Chondrocyte (in vitro differentiated cells): ENCODE measurements around the gene RGMB. TPM values are rescaled to one million over a fixed set of nuclear protein-coding genes. Genes with fewer than 3 reads are reported as not detected.
A peak's percentile ranks its signal among the peaks of the same experiment; 100 is the strongest.

Source experiments
- DNase-seq: peaks from one replicate; pipeline ENCODE4 v3.0.0; 2021; ENCODE audit warnings: mixed read lengths, low spot score
- H3K27ac Mint-ChIP-seq: one replicate; pipeline ENCODE4 v1.8.0; 2021; ENCODE audit warnings: mild to moderate bottlenecking, moderate library complexity, mixed read lengths; ENCODE audit not compliant: unreplicated experiment
- H3K27me3 Mint-ChIP-seq: 2 replicates; pipeline ENCODE4 v1.8.0; 2021; ENCODE audit warnings: low read depth, mixed read lengths
- H3K36me3 Mint-ChIP-seq: 2 replicates; pipeline ENCODE4 v1.8.0; 2021; ENCODE audit warnings: low read depth, mixed read lengths
- H3K4me1 Mint-ChIP-seq: 2 replicates; pipeline ENCODE4 v1.8.0; 2021; ENCODE audit warnings: low read depth, mild to moderate bottlenecking, mixed read lengths
- H3K4me3 Mint-ChIP-seq: one replicate; pipeline ENCODE4 v1.8.0; 2021; ENCODE audit warnings: mild to moderate bottlenecking, moderate library complexity, mixed read lengths; ENCODE audit not compliant: unreplicated experiment
- H3K9me3 Mint-ChIP-seq: 2 replicates; pipeline ENCODE4 v1.8.0; 2021; ENCODE audit warnings: low read depth, mixed read lengths
- total RNA-seq: library from RNA; stranded (reverse); gene quantifications from 3 replicates; pipeline ENCODE4 v1.2.1, GENCODE V29; 2021
- TF ChIP-seq, protein P1 (sequence below): fragments of 200-600 bp; sonication (generic); IDR thresholded peaks from 2 replicates; pipeline ENCODE4 v1.5.0; 2021; ENCODE audit warnings: antibody characterized with exemption, mild to moderate bottlenecking, moderate library complexity

The RGMB gene
- total RNA-seq, 1 donor from 2014 or later: 28.5 TPM

GRCh38 chr5:98769210-98769958 is 4.1 kb upstream of the RGMB start:
- TF ChIP-seq, protein P1, sequence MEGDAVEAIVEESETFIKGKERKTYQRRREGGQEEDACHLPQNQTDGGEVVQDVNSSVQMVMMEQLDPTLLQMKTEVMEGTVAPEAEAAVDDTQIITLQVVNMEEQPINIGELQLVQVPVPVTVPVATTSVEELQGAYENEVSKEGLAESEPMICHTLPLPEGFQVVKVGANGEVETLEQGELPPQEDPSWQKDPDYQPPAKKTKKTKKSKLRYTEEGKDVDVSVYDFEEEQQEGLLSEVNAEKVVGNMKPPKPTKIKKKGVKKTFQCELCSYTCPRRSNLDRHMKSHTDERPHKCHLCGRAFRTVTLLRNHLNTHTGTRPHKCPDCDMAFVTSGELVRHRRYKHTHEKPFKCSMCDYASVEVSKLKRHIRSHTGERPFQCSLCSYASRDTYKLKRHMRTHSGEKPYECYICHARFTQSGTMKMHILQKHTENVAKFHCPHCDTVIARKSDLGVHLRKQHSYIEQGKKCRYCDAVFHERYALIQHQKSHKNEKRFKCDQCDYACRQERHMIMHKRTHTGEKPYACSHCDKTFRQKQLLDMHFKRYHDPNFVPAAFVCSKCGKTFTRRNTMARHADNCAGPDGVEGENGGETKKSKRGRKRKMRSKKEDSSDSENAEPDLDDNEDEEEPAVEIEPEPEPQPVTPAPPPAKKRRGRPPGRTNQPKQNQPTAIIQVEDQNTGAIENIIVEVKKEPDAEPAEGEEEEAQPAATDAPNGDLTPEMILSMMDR: peak; percentile 85
- Mint-ChIP-seq H3K4me1 (peaks cover 36% of the 10 kb centered on the region), H3K36me3 (no peaks in the 10 kb centered on the region), H3K27me3 (no peaks in the 10 kb centered on the region), H3K27ac (peak overlapping the region; percentile 98), H3K4me3 (peak overlapping the region; percentile 99), H3K9me3 (no peaks in the 10 kb centered on the region)
- DNase-seq: no peak

GRCh38 chr5:98769959-98770208 is 3.6 kb upstream of the RGMB start:
- Mint-ChIP-seq H3K27ac (peak overlapping the region; percentile 98), H3K36me3 (no peaks in the 10 kb centered on the region), H3K4me3 (peak overlapping the region; percentile 99), H3K27me3 (no peaks in the 10 kb centered on the region), H3K4me1 (peaks cover 33% of the 10 kb centered on the region), H3K9me3 (no peaks in the 10 kb centered on the region)
- no peak for DNase-seq
- TF ChIP-seq, protein P1: no peak

DNA sequence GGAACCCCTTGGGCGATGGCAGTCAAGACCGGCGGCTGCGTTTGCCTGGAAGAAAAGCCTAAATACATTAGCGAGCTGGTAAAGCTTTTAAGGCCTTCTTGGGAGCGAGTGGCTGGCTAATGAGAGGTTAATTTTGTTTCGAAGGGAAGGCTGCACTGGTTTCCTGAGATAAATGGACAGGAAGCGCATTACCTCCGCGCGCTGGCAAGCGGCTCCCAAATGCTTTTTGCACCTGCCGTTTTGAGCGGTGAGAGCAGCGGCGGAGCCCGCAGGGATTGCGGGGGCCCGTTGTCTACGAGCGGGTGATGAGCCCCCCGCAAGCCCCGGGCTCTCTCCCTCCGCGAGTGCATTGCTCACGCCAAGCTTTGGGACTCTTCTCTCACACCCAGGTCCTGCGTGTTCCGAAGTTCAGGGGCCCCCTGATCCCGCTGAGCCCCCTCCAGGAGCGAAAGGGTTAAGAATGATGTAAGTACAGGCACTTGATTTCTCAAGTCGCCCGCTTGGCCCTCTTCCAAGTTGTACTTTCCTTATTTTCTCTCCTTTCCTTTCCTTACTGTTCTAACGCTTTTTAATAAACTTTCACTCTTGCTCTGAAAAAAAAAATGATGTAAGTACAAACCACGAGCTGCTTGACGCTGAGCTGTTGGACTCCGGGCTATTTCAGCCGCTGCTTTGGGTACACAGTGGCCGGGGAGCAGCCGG is 3.1 kb upstream of the RGMB start:
- H3K4me1 Mint-ChIP-seq: peaks cover 38% of the 10 kb centered on the region

DNA sequence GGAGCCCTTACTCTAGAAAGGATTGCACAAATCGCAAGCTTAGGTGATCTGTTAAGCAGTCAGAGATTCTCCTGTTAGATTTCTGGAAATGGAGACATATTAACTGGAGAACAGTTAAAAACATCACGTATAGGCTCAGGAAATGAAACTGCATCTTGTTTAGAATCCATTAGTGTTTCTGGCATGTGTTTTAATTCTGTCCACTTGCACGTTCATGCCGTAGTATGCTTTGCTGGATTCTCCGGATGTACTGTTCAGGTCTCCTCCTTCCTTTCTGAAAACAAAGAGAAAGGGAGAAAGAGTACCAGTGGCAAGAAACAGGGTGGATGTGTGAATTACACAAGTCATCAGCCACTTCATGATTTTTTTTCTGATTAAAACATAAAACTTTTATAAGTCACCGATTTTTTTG is 2.5 kb upstream of the RGMB start:
- peak overlapping the region; percentile 98 for H3K27ac Mint-ChIP-seq
- H3K9me3 Mint-ChIP-seq: no peaks in the 10 kb centered on the region
- H3K27me3 Mint-ChIP-seq: no peaks in the 10 kb centered on the region
- peaks cover 43% of the 10 kb centered on the region for H3K4me1 Mint-ChIP-seq
- peak overlapping the region; percentile 99 for H3K4me3 Mint-ChIP-seq
- no peaks in the 10 kb centered on the region for H3K36me3 Mint-ChIP-seq
- DNase-seq: no peak
- TF ChIP-seq, protein P1: no peak

More for the DNA sequence above, 3.1 kb upstream of the RGMB start:
- Mint-ChIP-seq H3K27me3 (no peaks in the 10 kb centered on the region), H3K9me3 (no peaks in the 10 kb centered on the region), H3K36me3 (no peaks in the 10 kb centered on the region), H3K4me3 (peak overlapping the region; percentile 99), H3K27ac (peak overlapping the region; percentile 98)
- DNase-seq: peak; percentile 77
- TF ChIP-seq, protein P1: no peak

- Mint-ChIP-seq H3K36me3 (no peaks in the 10 kb centered on the region), H3K4me1 (peaks cover 49% of the 10 kb centered on the region), H3K27ac (peak overlapping the region; percentile 98), H3K9me3 (no peaks in the 10 kb centered on the region), H3K4me3 (peak overlapping the region; percentile 99), H3K27me3 (no peaks in the 10 kb centered on the region)
- TF ChIP-seq, protein P1: peak; percentile 97
- DNase-seq: no peak
These were observed 1.9 kb upstream of the RGMB start for GRCh38 chr5:98771382-98772109.
